Measurements from ENCODE around the gene CIITA. TPM values are rescaled to one million over a fixed set of nuclear protein-coding genes. Genes with fewer than 3 reads are reported as not detected.

Gene CIITA
- total RNA-seq, 2 donors from 2014 or later, result 0.52 to 2.3 TPM

GRCh38 chr16:10889855-10890254, 12.9 kb downstream of the CIITA start:
- ATAC-seq, result no peak
- H3K36me3 Mint-ChIP-seq, result no peaks in the 10 kb centered on the region
- no peak overlapping the region for H3K27ac Mint-ChIP-seq
- no peaks in the 10 kb centered on the region for H3K9me3 Mint-ChIP-seq
- DNase-seq (ENCODE audit: low spot score in 2 of 2), result no peak

- Mint-ChIP-seq H3K9me3 (no peaks in the 10 kb centered on the region), H3K27ac (no peak overlapping the region), H3K36me3 (no peaks in the 10 kb centered on the region)
- DNase-seq (ENCODE audit: low spot score in 2 of 2) (no peak), ATAC-seq (no peak)
Observed at GRCh38 chr16:10892782-10893318, 15.8 kb downstream of the CIITA start.

- Mint-ChIP-seq H3K36me3 (no peaks in the 10 kb centered on the region), H3K9me3 (no peaks in the 10 kb centered on the region), H3K27ac (no peak overlapping the region)
- DNase-seq (ENCODE audit: low spot score in 2 of 2) (peak in 1 of 2 donors; percentile 55), ATAC-seq (no peak)
Observed at GRCh38 chr16:10895053-10895946, 18.3 kb downstream of the CIITA start.

GRCh38 chr16:10896165-10896564, 19.2 kb downstream of the CIITA start:
- Mint-ChIP-seq H3K27ac (no peak overlapping the region), H3K36me3 (no peaks in the 10 kb centered on the region), H3K9me3 (no peaks in the 10 kb centered on the region)
- DNase-seq (ENCODE audit: low spot score in 2 of 2), result no peak
- ATAC-seq, result no peak

- H3K36me3 Mint-ChIP-seq, result no peaks in the 10 kb centered on the region
- no peaks in the 10 kb centered on the region for H3K9me3 Mint-ChIP-seq
- DNase-seq (ENCODE audit: low spot score in 2 of 2) (no peak), ATAC-seq (no peak)
- H3K27ac Mint-ChIP-seq, result no peak overlapping the region
Observed at GRCh38 chr16:10896723-10897122, 19.7 kb downstream of the CIITA start.

GRCh38 chr16:10897134-10897533, 20.1 kb downstream of the CIITA start:
- DNase-seq (ENCODE audit: low spot score in 2 of 2) (no peak), ATAC-seq (no peak)
- no peak overlapping the region for H3K27ac Mint-ChIP-seq
- H3K9me3 Mint-ChIP-seq, result no peaks in the 10 kb centered on the region
- no peaks in the 10 kb centered on the region for H3K36me3 Mint-ChIP-seq

GRCh38 chr16:10902999-10903398, 26.0 kb downstream of the CIITA start:
- H3K9me3 Mint-ChIP-seq, result peaks cover 0 to 8% of the 10 kb centered on the region in 2 donors
- H3K27ac Mint-ChIP-seq, result no peak overlapping the region
- ATAC-seq, result no peak
- H3K36me3 Mint-ChIP-seq, result peaks cover 0 to 5% of the 10 kb centered on the region in 2 donors
- no peak for DNase-seq (ENCODE audit: low spot score in 2 of 2)

GRCh38 chr16:10906482-10906881, 29.5 kb downstream of the CIITA start:
- H3K27ac Mint-ChIP-seq, result no peak overlapping the region
- peaks cover 0 to 8% of the 10 kb centered on the region in 2 donors for H3K9me3 Mint-ChIP-seq
- H3K36me3 Mint-ChIP-seq, result peaks cover 0 to 5% of the 10 kb centered on the region in 2 donors
- no peak for ATAC-seq
- no peak for DNase-seq (ENCODE audit: low spot score in 2 of 2)

- peaks cover 0 to 5% of the 10 kb centered on the region in 2 donors for H3K36me3 Mint-ChIP-seq
- no peak for ATAC-seq
- H3K27ac Mint-ChIP-seq, result no peak overlapping the region
Observed at GRCh38 chr16:10906914-10907756, 30.1 kb downstream of the CIITA start.

GRCh38 chr16:10907757-10908045, 30.7 kb downstream of the CIITA start:
- H3K27ac Mint-ChIP-seq, result no peak overlapping the region
- no peak for ATAC-seq
- no peak for DNase-seq (ENCODE audit: low spot score in 2 of 2)
- peaks cover 0 to 6% of the 10 kb centered on the region in 2 donors for H3K9me3 Mint-ChIP-seq
- peaks cover 0 to 5% of the 10 kb centered on the region in 2 donors for H3K36me3 Mint-ChIP-seq

More at GRCh38 chr16:10906914-10907756, 30.1 kb downstream of the CIITA start:
- no peak for DNase-seq (ENCODE audit: low spot score in 2 of 2)
- peaks cover 0 to 8% of the 10 kb centered on the region in 2 donors for H3K9me3 Mint-ChIP-seq

- ATAC-seq (no peak), DNase-seq (ENCODE audit: low spot score in 2 of 2) (no peak)
- H3K36me3 Mint-ChIP-seq, result no peaks in the 10 kb centered on the region
- peak overlapping the region; percentile 9 to 24 for H3K27ac Mint-ChIP-seq
- no peaks in the 10 kb centered on the region for H3K9me3 Mint-ChIP-seq
Observed at GRCh38 chr16:10911267-10911666, 34.3 kb downstream of the CIITA start.

- H3K36me3 Mint-ChIP-seq, result no peaks in the 10 kb centered on the region
- DNase-seq (ENCODE audit: low spot score in 2 of 2), result no peak
- peak; percentile 23 to 43 for ATAC-seq
- no peaks in the 10 kb centered on the region for H3K9me3 Mint-ChIP-seq
- no peak overlapping the region for H3K27ac Mint-ChIP-seq
Observed at GRCh38 chr16:10916534-10916933, 39.5 kb downstream of the CIITA start.

- Mint-ChIP-seq H3K9me3 (no peaks in the 10 kb centered on the region), H3K27ac (no peak overlapping the region), H3K36me3 (no peaks in the 10 kb centered on the region)
- DNase-seq (ENCODE audit: low spot score in 2 of 2) (peak; percentile 80 to 88), ATAC-seq (peak; percentile 72 to 74)
Observed at GRCh38 chr16:10918294-10919002, 41.4 kb downstream of the CIITA start.

GRCh38 chr16:10919003-10919351, 42.0 kb downstream of the CIITA start:
- Mint-ChIP-seq H3K27ac (no peak overlapping the region), H3K36me3 (no peaks in the 10 kb centered on the region), H3K9me3 (no peaks in the 10 kb centered on the region)
- DNase-seq (ENCODE audit: low spot score in 2 of 2) (no peak), ATAC-seq (no peak)

GRCh38 chr16:10920726-10921427, 43.9 kb downstream of the CIITA start:
- DNase-seq (ENCODE audit: low spot score in 2 of 2), result no peak
- no peaks in the 10 kb centered on the region for H3K9me3 Mint-ChIP-seq
- no peak overlapping the region for H3K27ac Mint-ChIP-seq
- ATAC-seq, result no peak
- peaks cover 0 to 6% of the 10 kb centered on the region in 2 donors for H3K36me3 Mint-ChIP-seq
